ENCODE results near the gene AKAP1.

AKAP1 gene

DNA sequence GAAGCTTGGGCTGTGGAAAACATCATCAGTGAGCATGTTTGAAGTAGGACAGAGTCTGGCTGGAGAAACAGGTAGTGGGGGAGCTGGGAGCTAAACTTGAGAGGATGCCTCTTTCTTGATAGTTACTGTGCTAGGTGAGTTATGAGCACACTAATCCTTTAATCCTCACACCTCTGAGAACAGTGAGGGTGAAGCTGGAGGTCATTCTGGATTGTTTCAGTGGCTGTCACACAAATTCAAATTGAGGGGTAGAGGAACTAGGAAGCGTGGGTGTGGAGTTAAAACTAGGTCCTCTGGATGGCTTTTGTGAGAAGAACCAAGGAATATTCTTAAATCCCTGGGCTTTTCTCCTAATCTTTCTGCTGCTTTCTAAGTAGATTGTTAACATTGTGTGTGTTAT lies 3.3 kb downstream of the AKAP1 start:
- H3K36me3 ChIP-seq (ENCODE audit: control insufficient read depth, insufficient read depth, low read length): no peaks in the 10 kb centered on the region
- H3K4me1 ChIP-seq (ENCODE audit: control insufficient read depth, insufficient read depth, low read length): peaks cover 27% of the 10 kb centered on the region
- peaks cover 18% of the 10 kb centered on the region for H3K27me3 ChIP-seq (ENCODE audit: control insufficient read depth, insufficient read depth, low read length, poor library complexity, severe bottlenecking)
- H3K27ac ChIP-seq (ENCODE audit: insufficient read depth, low read depth, low read length, poor library complexity, severe bottlenecking): no peak overlapping the region
- H3K9me3 ChIP-seq (ENCODE audit: control insufficient read depth, low read length): no peaks in the 10 kb centered on the region
- H3K4me3 ChIP-seq (ENCODE audit: insufficient read depth, low read depth, low read length): no peak overlapping the region
- WGBS, 2 experiments: 78% methylated on average over 1 of the region's 1 CpG

GRCh38 chr17:57089391-57089790 lies 4.3 kb downstream of the AKAP1 start:
- Histone ChIP-seq H3K4me1 (ENCODE audit: control insufficient read depth, insufficient read depth, low read length) (peaks cover 25% of the 10 kb centered on the region), H3K9me3 (ENCODE audit: control insufficient read depth, low read length) (no peaks in the 10 kb centered on the region)
- WGBS, 2 experiments: 92 to 96% methylated on average over 6 of the region's 6 CpGs

GRCh38 chr17:57090560-57091185 lies 5.6 kb downstream of the AKAP1 start:
- 74 to 85% methylated on average over 4 of the region's 4 CpGs for WGBS, 2 experiments
- H3K4me1 ChIP-seq (ENCODE audit: control insufficient read depth, insufficient read depth, low read length): peaks cover 25% of the 10 kb centered on the region

More at GRCh38 chr17:57089391-57089790, 4.3 kb downstream of the AKAP1 start:
- Histone ChIP-seq H3K27me3 (ENCODE audit: control insufficient read depth, insufficient read depth, low read length, poor library complexity, severe bottlenecking) (peaks cover 18% of the 10 kb centered on the region), H3K27ac (ENCODE audit: insufficient read depth, low read depth, low read length, poor library complexity, severe bottlenecking) (no peak overlapping the region), H3K36me3 (ENCODE audit: control insufficient read depth, insufficient read depth, low read length) (no peaks in the 10 kb centered on the region), H3K4me3 (ENCODE audit: insufficient read depth, low read depth, low read length) (no peak overlapping the region)

DNA sequence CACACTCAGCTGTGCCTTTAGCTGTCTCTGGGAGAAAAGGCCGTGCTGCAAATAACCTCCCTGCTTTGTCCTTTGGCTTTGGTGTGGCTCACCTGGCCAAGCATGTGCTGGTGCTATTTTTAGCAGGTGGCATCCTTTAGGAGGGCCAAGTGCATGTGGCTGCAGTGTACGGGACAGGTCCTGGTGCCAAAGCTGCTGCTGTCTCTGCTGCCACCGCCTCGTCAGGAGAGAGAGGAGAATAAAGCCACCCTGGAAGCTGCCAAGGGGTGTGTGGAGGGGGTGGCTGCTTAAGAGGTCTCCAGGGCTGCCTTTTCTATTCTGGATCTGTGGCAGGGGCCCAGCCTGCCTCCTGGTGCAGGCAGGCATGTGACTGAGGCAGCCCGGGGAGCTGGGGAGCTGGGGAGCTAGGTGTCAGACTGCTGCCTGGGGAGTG lies 6.2 kb downstream of the AKAP1 start:
- 62 to 70% methylated on average over 5 of the region's 5 CpGs for WGBS, 2 experiments
- Histone ChIP-seq H3K4me1 (ENCODE audit: control insufficient read depth, insufficient read depth, low read length) (peaks cover 25% of the 10 kb centered on the region), H3K9me3 (ENCODE audit: control insufficient read depth, low read length) (no peaks in the 10 kb centered on the region), H3K27me3 (ENCODE audit: control insufficient read depth, insufficient read depth, low read length, poor library complexity, severe bottlenecking) (peaks cover 11% of the 10 kb centered on the region), H3K36me3 (ENCODE audit: control insufficient read depth, insufficient read depth, low read length) (no peaks in the 10 kb centered on the region), H3K27ac (ENCODE audit: insufficient read depth, low read depth, low read length, poor library complexity, severe bottlenecking) (no peak overlapping the region), H3K4me3 (ENCODE audit: insufficient read depth, low read depth, low read length) (no peak overlapping the region)

More at GRCh38 chr17:57090560-57091185, 5.6 kb downstream of the AKAP1 start:
- Histone ChIP-seq H3K4me3 (ENCODE audit: insufficient read depth, low read depth, low read length) (no peak overlapping the region), H3K27me3 (ENCODE audit: control insufficient read depth, insufficient read depth, low read length, poor library complexity, severe bottlenecking) (peaks cover 17% of the 10 kb centered on the region), H3K27ac (ENCODE audit: insufficient read depth, low read depth, low read length, poor library complexity, severe bottlenecking) (no peak overlapping the region), H3K36me3 (ENCODE audit: control insufficient read depth, insufficient read depth, low read length) (no peaks in the 10 kb centered on the region), H3K9me3 (ENCODE audit: control insufficient read depth, low read length) (no peaks in the 10 kb centered on the region)

GRCh38 chr17:57092171-57092570 lies 7.1 kb downstream of the AKAP1 start:
- H3K4me1 ChIP-seq (ENCODE audit: control insufficient read depth, insufficient read depth, low read length): peaks cover 25% of the 10 kb centered on the region
- no peak overlapping the region for H3K4me3 ChIP-seq (ENCODE audit: insufficient read depth, low read depth, low read length)
- H3K27me3 ChIP-seq (ENCODE audit: control insufficient read depth, insufficient read depth, low read length, poor library complexity, severe bottlenecking): peaks cover 2% of the 10 kb centered on the region
- H3K27ac ChIP-seq (ENCODE audit: insufficient read depth, low read depth, low read length, poor library complexity, severe bottlenecking): no peak overlapping the region
- WGBS, 2 experiments: 77 to 85% methylated on average over 2 of the region's 2 CpGs
- H3K36me3 ChIP-seq (ENCODE audit: control insufficient read depth, insufficient read depth, low read length): no peaks in the 10 kb centered on the region
- no peaks in the 10 kb centered on the region for H3K9me3 ChIP-seq (ENCODE audit: control insufficient read depth, low read length)

- no peaks in the 10 kb centered on the region for H3K27me3 ChIP-seq (ENCODE audit: control insufficient read depth, insufficient read depth, low read length, poor library complexity, severe bottlenecking)
- no peaks in the 10 kb centered on the region for H3K36me3 ChIP-seq (ENCODE audit: control insufficient read depth, insufficient read depth, low read length)
- no peak overlapping the region for H3K27ac ChIP-seq (ENCODE audit: insufficient read depth, low read depth, low read length, poor library complexity, severe bottlenecking)
- peaks cover 26% of the 10 kb centered on the region for H3K4me1 ChIP-seq (ENCODE audit: control insufficient read depth, insufficient read depth, low read length)
- 95% methylated on average over 8 of the region's 8 CpGs for WGBS, 2 experiments
- no peak overlapping the region for H3K4me3 ChIP-seq (ENCODE audit: insufficient read depth, low read depth, low read length)
- no peaks in the 10 kb centered on the region for H3K9me3 ChIP-seq (ENCODE audit: control insufficient read depth, low read length)
Observed at GRCh38 chr17:57092779-57093178, 7.7 kb downstream of the AKAP1 start.

DNA sequence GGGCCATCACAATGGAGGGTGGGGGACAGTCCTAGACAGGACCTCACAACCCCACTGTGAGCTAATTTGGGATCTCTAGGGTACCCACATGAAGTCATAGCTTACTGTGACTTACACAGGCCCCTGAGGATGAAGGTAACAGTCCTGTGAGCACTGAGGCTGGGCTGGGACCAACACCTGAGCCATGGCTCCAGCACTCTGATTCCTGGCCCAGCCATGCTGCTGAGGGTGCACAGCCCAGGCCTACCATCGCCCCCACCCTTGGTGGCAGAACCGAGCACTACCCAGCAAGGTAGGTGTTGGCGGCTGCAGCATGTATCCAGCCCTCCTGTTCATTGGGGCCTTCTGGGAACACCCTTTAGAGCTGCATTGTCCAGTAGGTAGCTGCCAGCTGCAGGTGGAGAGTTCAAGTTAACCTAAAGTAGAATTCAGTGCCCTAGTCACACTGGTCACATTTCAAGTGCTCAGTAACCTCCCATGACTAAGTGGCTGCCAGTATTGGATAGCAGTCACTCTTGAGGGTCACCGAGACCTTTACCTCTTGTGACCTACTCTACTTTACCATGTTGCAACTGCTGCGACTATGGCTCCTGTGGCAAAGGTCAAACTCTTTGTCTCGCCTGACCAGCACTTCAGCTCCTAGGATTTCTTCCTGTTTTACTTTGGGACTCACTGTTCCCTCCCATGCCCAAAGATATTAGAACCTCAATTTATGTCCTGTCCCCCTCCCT lies 11.6 kb downstream of the AKAP1 start:
- H3K36me3 ChIP-seq (ENCODE audit: control insufficient read depth, insufficient read depth, low read length): no peaks in the 10 kb centered on the region
- H3K27ac ChIP-seq (ENCODE audit: insufficient read depth, low read depth, low read length, poor library complexity, severe bottlenecking): no peak overlapping the region
- H3K4me3 ChIP-seq (ENCODE audit: insufficient read depth, low read depth, low read length): no peak overlapping the region
- H3K4me1 ChIP-seq (ENCODE audit: control insufficient read depth, insufficient read depth, low read length): peaks cover 13% of the 10 kb centered on the region
- 94 to 95% methylated on average over 6 of the region's 6 CpGs for WGBS, 2 experiments
- no peaks in the 10 kb centered on the region for H3K27me3 ChIP-seq (ENCODE audit: control insufficient read depth, insufficient read depth, low read length, poor library complexity, severe bottlenecking)
- no peaks in the 10 kb centered on the region for H3K9me3 ChIP-seq (ENCODE audit: control insufficient read depth, low read length)

DNA sequence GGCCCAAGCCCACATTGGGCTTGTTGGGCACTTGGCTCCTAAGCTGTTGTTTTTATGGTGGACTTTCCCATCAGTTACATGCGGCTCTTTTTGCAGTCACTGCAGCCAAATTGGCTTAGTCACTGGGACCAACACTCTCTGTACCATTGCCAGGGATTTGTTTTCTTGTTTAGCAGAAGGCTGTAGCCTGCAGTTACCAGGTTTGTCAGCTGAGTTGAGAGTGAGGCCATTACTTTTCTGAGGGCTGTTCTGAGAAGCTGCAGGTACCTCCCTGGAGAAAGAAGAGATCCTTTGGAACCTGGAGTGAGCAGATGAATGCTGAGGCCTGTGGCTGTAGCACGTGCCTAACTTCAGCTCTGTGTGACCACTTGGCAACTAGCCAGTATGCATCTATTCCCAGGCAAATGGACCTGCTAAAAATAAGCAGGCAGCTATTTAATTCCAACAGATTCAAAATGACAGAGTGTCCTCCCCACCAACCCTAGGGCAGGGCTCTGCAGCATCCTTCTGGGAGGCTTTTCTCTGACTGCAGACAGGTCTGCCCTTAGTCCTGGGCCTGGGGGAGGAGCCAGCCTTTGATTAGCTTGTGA lies 12.9 kb downstream of the AKAP1 start:
- H3K9me3 ChIP-seq (ENCODE audit: control insufficient read depth, low read length): no peaks in the 10 kb centered on the region
- H3K27me3 ChIP-seq (ENCODE audit: control insufficient read depth, insufficient read depth, low read length, poor library complexity, severe bottlenecking): no peaks in the 10 kb centered on the region
- H3K36me3 ChIP-seq (ENCODE audit: control insufficient read depth, insufficient read depth, low read length): no peaks in the 10 kb centered on the region
- H3K4me3 ChIP-seq (ENCODE audit: insufficient read depth, low read depth, low read length): no peak overlapping the region
- H3K4me1 ChIP-seq (ENCODE audit: control insufficient read depth, insufficient read depth, low read length): peaks cover 3% of the 10 kb centered on the region
- WGBS, 2 experiments: 70 to 86% methylated on average over 2 of the region's 2 CpGs
- no peak overlapping the region for H3K27ac ChIP-seq (ENCODE audit: insufficient read depth, low read depth, low read length, poor library complexity, severe bottlenecking)

DNA sequence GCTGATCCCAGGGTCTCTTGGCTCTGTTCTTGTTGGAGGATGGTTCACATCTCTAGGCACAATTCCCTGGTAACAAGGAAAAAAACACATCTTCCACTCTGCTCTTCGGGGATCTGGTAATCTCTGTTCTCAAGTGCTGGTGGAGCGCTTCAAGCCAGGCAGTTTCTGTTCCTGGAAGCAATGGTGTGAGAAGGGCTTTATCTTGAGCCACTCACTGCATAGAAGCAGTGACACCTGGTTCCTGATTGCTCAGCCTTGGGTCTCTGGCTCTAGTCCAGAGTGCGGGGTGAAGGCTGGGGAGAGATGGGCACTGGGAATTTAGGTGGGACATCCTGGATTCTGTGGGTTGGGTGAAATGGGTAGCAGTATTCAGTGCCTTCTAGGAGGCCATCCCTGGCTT lies 14.1 kb downstream of the AKAP1 start:
- 96 to 99% methylated on average over 3 of the region's 3 CpGs for WGBS, 2 experiments
- H3K27ac ChIP-seq (ENCODE audit: insufficient read depth, low read depth, low read length, poor library complexity, severe bottlenecking): no peak overlapping the region

GRCh38 chr17:57102122-57102521 lies 17.1 kb downstream of the AKAP1 start:
- Histone ChIP-seq H3K27ac (ENCODE audit: insufficient read depth, low read depth, low read length, poor library complexity, severe bottlenecking) (no peak overlapping the region), H3K27me3 (ENCODE audit: control insufficient read depth, insufficient read depth, low read length, poor library complexity, severe bottlenecking) (no peaks in the 10 kb centered on the region)
- 98% methylated on average over 3 to 4 of the region's 4 CpGs for WGBS, 2 experiments

More for the DNA sequence above, 14.1 kb downstream of the AKAP1 start:
- Histone ChIP-seq H3K9me3 (ENCODE audit: control insufficient read depth, low read length) (no peaks in the 10 kb centered on the region), H3K27me3 (ENCODE audit: control insufficient read depth, insufficient read depth, low read length, poor library complexity, severe bottlenecking) (no peaks in the 10 kb centered on the region), H3K36me3 (ENCODE audit: control insufficient read depth, insufficient read depth, low read length) (no peaks in the 10 kb centered on the region), H3K4me1 (ENCODE audit: control insufficient read depth, insufficient read depth, low read length) (peaks cover 3% of the 10 kb centered on the region), H3K4me3 (ENCODE audit: insufficient read depth, low read depth, low read length) (no peak overlapping the region)

More at GRCh38 chr17:57102122-57102521, 17.1 kb downstream of the AKAP1 start:
- Histone ChIP-seq H3K9me3 (ENCODE audit: control insufficient read depth, low read length) (no peaks in the 10 kb centered on the region), H3K4me3 (ENCODE audit: insufficient read depth, low read depth, low read length) (no peak overlapping the region), H3K4me1 (ENCODE audit: control insufficient read depth, insufficient read depth, low read length) (peaks cover 4% of the 10 kb centered on the region), H3K36me3 (ENCODE audit: control insufficient read depth, insufficient read depth, low read length) (no peaks in the 10 kb centered on the region)

Measured in ectodermal cell (in vitro differentiated cells).